ENCODE measurements around the gene SF3B1. TPM values are rescaled to one million over a fixed set of nuclear protein-coding genes. Genes with fewer than 3 reads are reported as not detected.
"Not testable (repeated sequence)": the region's sequence is repeated elsewhere in the genome, so short reads cannot be mapped to it uniquely, and the experiment has no call there.

Gene SF3B1
- polyA plus RNA-seq, 2 of the 4 experiments (the other 2 are of a cell fraction), result 166 to 400 TPM

DNA sequence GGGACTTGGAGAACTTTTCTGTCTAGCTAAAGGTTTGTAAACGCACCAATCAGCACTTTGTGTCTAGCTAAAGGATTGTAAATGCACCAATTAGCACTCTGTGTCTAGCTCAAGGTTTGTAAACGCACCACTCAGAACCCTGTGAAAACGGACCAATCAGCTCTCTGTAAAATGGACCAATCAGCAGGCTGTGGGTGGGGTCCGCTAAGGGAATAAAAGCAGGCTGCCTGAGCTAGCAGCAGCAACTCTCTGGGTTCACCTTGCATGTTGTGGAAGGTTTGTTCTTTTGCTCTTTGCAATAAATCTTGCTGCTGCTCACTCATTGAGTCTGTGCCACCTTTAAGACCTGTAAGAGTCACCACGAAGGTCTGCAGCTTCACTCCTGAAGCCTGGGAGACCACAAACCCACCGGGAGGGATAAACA, 16.1 kb upstream of the SF3B1 start:
- Histone ChIP-seq H3K27ac (peak overlapping the region in 1 of 2 experiments; percentile 83; a peak in 4 of 6 replicates), H3K4me1 (peaks cover 14% of the 10 kb centered on the region; the same call in 2 of the 3 replicates), H3K4me2 (peak overlapping the region; percentile 94; the same call in 1 of the 3 replicates)
- CTCF ChIA-PET, result interaction anchor here (0.5 to 1.5 kb wide), 3 partner anchors 16 to 62 kb away, joined by 3 read pairs; no protein-coding TSS in a partner anchor
- POLR2A ChIA-PET, result interaction anchor here (1.0 to 3.4 kb wide), 3 partner anchors 13 to 49 kb away, joined by 3 to 50 read pairs (median 8); partner anchors contain the start of genes HSPD1, HSPE1 and SF3B1
- FAIRE-seq, H3K9me3 ChIP-seq, H3K4me3 ChIP-seq, ATAC-seq: not testable (repeated sequence)
- TF ChIP-seq MAFK (IDR thresholded peaks at IDR 0.05; ENCODE audit: partially characterized antibody), result peak; percentile 64
- 76% methylated on average over 6 of the region's 6 CpGs for WGBS (ENCODE audit: missing lambda C conversion rate)
- peak in 1 of 2 experiments; percentile 55 for DNase-seq (ENCODE audit: low read depth in 1 of 2, low spot score in 1 of 2)

DNA sequence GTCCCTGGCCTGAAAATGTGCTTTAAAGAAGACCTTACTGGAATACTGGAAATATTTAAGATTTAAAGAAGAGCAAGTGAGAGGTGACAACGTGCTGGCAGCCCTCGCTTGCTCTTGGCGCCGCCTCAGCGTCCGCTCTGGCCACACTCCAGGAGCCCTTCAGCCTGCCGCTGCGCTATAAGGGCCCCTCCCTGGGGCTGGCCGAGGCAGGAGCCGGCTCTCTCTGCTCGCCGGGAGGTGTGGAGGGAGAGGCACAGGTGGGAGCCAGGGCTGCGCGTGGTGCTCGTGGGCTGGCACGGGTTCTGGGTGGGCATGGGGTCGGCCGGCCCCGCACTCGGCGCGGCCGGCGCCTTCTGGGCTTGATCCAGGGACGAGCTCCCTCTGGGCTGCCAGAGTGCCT, 15.6 kb upstream of the SF3B1 start:
- H3K4me3 ChIP-seq, result no peak overlapping the region
- FAIRE-seq, result no peak
- POLR2A ChIA-PET, result interaction anchor here (1.4 kb wide), 1 partner anchor 50 kb away, joined by 8 read pairs; the partner anchor contains the start of genes HSPD1 and HSPE1

DNA sequence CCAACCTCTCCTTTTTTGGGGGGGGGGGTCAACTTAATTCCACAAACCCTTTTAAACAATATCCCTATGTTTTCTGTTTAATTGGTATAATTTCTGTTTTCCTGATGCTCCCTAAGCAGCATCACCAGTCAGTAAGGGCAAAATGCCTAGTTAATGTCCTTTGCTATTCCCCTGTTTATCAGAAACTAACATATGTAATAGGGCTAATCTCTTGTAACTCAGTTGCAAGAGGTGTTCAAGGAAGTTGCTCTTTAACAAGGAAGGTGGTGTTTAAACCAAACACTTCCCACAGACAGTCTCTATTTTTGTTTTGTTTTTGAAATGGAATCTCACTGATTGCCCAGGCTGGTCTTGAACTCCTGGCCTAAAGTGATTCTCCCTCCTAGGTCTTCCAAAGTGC, 12.0 kb upstream of the SF3B1 start:
- ChIA-PET CTCF (interaction anchor here (1.8 kb wide), 1 partner anchor 13 kb away, joined by 4 read pairs; no protein-coding TSS in a partner anchor), POLR2A (interaction anchor here (0.7 to 1.5 kb wide), 3 partner anchors 9 to 12 kb away, joined by 6 to 8 read pairs (median 6); partner anchors contain the start of gene SF3B1)
- no peak for ATAC-seq
- no peak for TF ChIP-seq EHMT2 (IDR thresholded peaks at IDR 0.05; ENCODE audit: low read depth)
- TF ChIP-seq SMC3 (IDR thresholded peaks at IDR 0.05), result no peak
- TF ChIP-seq GATA3 (IDR thresholded peaks at IDR 0.05; ENCODE audit: borderline replicate concordance), result no peak
- TF ChIP-seq HDAC2 (IDR thresholded peaks at IDR 0.05), result no peak
- TF ChIP-seq CHD4 (IDR thresholded peaks at IDR 0.05; ENCODE audit: borderline replicate concordance), result no peak
- no peak for TF ChIP-seq HOXA7 (CRISPR knock-in tag; IDR thresholded peaks at IDR 0.05)
- TF ChIP-seq NFE2L2 (conservative IDR thresholded peaks at IDR 0.05; ENCODE audit: low read length), result no peak
- no peak for TF ChIP-seq ZFP36 (IDR thresholded peaks at IDR 0.05; ENCODE audit: borderline replicate concordance, partially characterized antibody)
- TF ChIP-seq, protein P1, sequence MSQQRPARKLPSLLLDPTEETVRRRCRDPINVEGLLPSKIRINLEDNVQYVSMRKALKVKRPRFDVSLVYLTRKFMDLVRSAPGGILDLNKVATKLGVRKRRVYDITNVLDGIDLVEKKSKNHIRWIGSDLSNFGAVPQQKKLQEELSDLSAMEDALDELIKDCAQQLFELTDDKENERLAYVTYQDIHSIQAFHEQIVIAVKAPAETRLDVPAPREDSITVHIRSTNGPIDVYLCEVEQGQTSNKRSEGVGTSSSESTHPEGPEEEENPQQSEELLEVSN (IDR thresholded peaks at IDR 0.05; ENCODE audit: borderline replicate concordance, low read depth), result no peak
- TF ChIP-seq, protein P2, sequence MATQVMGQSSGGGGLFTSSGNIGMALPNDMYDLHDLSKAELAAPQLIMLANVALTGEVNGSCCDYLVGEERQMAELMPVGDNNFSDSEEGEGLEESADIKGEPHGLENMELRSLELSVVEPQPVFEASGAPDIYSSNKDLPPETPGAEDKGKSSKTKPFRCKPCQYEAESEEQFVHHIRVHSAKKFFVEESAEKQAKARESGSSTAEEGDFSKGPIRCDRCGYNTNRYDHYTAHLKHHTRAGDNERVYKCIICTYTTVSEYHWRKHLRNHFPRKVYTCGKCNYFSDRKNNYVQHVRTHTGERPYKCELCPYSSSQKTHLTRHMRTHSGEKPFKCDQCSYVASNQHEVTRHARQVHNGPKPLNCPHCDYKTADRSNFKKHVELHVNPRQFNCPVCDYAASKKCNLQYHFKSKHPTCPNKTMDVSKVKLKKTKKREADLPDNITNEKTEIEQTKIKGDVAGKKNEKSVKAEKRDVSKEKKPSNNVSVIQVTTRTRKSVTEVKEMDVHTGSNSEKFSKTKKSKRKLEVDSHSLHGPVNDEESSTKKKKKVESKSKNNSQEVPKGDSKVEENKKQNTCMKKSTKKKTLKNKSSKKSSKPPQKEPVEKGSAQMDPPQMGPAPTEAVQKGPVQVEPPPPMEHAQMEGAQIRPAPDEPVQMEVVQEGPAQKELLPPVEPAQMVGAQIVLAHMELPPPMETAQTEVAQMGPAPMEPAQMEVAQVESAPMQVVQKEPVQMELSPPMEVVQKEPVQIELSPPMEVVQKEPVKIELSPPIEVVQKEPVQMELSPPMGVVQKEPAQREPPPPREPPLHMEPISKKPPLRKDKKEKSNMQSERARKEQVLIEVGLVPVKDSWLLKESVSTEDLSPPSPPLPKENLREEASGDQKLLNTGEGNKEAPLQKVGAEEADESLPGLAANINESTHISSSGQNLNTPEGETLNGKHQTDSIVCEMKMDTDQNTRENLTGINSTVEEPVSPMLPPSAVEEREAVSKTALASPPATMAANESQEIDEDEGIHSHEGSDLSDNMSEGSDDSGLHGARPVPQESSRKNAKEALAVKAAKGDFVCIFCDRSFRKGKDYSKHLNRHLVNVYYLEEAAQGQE (IDR thresholded peaks at IDR 0.05), result no peak
- TF ChIP-seq, protein P3, sequence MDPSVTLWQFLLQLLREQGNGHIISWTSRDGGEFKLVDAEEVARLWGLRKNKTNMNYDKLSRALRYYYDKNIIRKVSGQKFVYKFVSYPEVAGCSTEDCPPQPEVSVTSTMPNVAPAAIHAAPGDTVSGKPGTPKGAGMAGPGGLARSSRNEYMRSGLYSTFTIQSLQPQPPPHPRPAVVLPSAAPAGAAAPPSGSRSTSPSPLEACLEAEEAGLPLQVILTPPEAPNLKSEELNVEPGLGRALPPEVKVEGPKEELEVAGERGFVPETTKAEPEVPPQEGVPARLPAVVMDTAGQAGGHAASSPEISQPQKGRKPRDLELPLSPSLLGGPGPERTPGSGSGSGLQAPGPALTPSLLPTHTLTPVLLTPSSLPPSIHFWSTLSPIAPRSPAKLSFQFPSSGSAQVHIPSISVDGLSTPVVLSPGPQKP (IDR thresholded peaks at IDR 0.05; ENCODE audit: low read depth, low read length), result no peak
- no peak for TF ChIP-seq JUN (IDR thresholded peaks at IDR 0.05)
- no peak for TF ChIP-seq NR3C1 (IDR thresholded peaks at IDR 0.05)
- H3K4me3 ChIP-seq, result no peak overlapping the region
- no peak for DNase-seq (ENCODE audit: low read depth in 1 of 2, low spot score in 1 of 2)
- no peak overlapping the region for H3K4me2 ChIP-seq
- no peak overlapping the region for H3K27ac ChIP-seq
- H3K4me1 ChIP-seq, result no peaks in the 10 kb centered on the region
- H3K9me3 ChIP-seq, result no peaks in the 10 kb centered on the region
- no peak for FAIRE-seq

More for the DNA sequence above, 15.6 kb upstream of the SF3B1 start:
- H3K9me3 ChIP-seq, result no peaks in the 10 kb centered on the region
- no peak for DNase-seq (ENCODE audit: low read depth in 1 of 2, low spot score in 1 of 2)
- CTCF ChIA-PET, result interaction anchor here (0.5 to 1.5 kb wide), 4 partner anchors 11 to 62 kb away, joined by 3 to 4 read pairs (median 3); no protein-coding TSS in a partner anchor
- H3K27ac ChIP-seq, result no peak overlapping the region
- peaks cover 14% of the 10 kb centered on the region; the same call in 2 of the 3 replicates for H3K4me1 ChIP-seq
- no peak overlapping the region for H3K4me2 ChIP-seq
- WGBS (ENCODE audit: missing lambda C conversion rate), result 93% methylated on average over 17 of the region's 25 CpGs
- TF ChIP-seq RFX5 (IDR thresholded peaks at IDR 0.05) (no peak), EP300 (IDR thresholded peaks at IDR 0.05) (no peak), JUNB (IDR thresholded peaks at IDR 0.05) (no peak), HOXA7 (CRISPR knock-in tag; IDR thresholded peaks at IDR 0.05) (no peak), ZSCAN20 (CRISPR knock-in tag; IDR thresholded peaks at IDR 0.05) (no peak), POLR2A (IDR thresholded peaks at IDR 0.05; ENCODE audit: low read length) (no peak), CBX8 (IDR thresholded peaks at IDR 0.05) (no peak), EHMT2 (IDR thresholded peaks at IDR 0.05; ENCODE audit: low read depth) (no peak), ZFP36 (IDR thresholded peaks at IDR 0.05; ENCODE audit: borderline replicate concordance, partially characterized antibody) (no peak), KDM1A (IDR thresholded peaks at IDR 0.05; ENCODE audit: low read depth) (no peak), HEYL (CRISPR knock-in tag; IDR thresholded peaks at IDR 0.05) (no peak), MAZ (IDR thresholded peaks at IDR 0.05; ENCODE audit: borderline replicate concordance, low read depth, low read length) (no peak)
- TF ChIP-seq, protein P4, sequence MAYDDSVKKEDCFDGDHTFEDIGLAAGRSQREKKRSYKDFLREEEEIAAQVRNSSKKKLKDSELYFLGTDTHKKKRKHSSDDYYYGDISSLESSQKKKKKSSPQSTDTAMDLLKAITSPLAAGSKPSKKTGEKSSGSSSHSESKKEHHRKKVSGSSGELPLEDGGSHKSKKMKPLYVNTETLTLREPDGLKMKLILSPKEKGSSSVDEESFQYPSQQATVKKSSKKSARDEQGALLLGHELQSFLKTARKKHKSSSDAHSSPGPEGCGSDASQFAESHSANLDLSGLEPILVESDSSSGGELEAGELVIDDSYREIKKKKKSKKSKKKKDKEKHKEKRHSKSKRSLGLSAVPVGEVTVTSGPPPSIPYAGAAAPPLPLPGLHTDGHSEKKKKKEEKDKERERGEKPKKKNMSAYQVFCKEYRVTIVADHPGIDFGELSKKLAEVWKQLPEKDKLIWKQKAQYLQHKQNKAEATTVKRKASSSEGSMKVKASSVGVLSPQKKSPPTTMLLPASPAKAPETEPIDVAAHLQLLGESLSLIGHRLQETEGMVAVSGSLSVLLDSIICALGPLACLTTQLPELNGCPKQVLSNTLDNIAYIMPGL (CRISPR knock-in tag; IDR thresholded peaks at IDR 0.05; ENCODE audit: borderline replicate concordance), result no peak
- no peak for ATAC-seq

Measured in A549 (cell line).